RKO (cell line): ENCODE measurements around the gene METAP1D.
"Not testable (repeated sequence)": the region's sequence is repeated elsewhere in the genome, so short reads cannot be mapped to it uniquely, and the experiment has no call there.

ENCODE experiments used
- DNase-seq: peaks from one replicate; pipeline ENCODE4 v3.0.0-alpha.2; 2016; ENCODE audit warnings: low spot score

METAP1D gene

GRCh38 chr2:171997031-171997430, 2.7 kb upstream of the METAP1D start:
- DNase-seq = not testable (repeated sequence)

- DNase-seq = peak; percentile 23
Observed at GRCh38 chr2:171999161-171999560, 592 bp upstream of the METAP1D start.

- DNase-seq = peak; percentile 68
Observed at GRCh38 chr2:172000696-172001361, 1.1 kb downstream of the METAP1D start.

- no peak for DNase-seq
Observed at GRCh38 chr2:172007372-172007771, 7.6 kb downstream of the METAP1D start.

- DNase-seq = no peak
Observed at GRCh38 chr2:172009823-172010222, 10.1 kb downstream of the METAP1D start.

GRCh38 chr2:172011812-172012575, 12.2 kb downstream of the METAP1D start:
- no peak for DNase-seq

GRCh38 chr2:172012677-172013391, 13.1 kb downstream of the METAP1D start:
- DNase-seq = no peak

- no peak for DNase-seq
Observed at GRCh38 chr2:172013396-172013795, 13.6 kb downstream of the METAP1D start.

- no peak for DNase-seq
Observed at GRCh38 chr2:172021074-172021931, 21.6 kb downstream of the METAP1D start.

GRCh38 chr2:172021955-172022354, 22.2 kb downstream of the METAP1D start:
- DNase-seq = no peak

GRCh38 chr2:172031536-172031935, 31.8 kb downstream of the METAP1D start:
- DNase-seq = no peak

- DNase-seq = no peak
Observed at GRCh38 chr2:172038121-172038520, 38.4 kb downstream of the METAP1D start.

- DNase-seq = peak; percentile 21
Observed at GRCh38 chr2:172038604-172039003, 38.9 kb downstream of the METAP1D start.

- DNase-seq = no peak
Observed at GRCh38 chr2:172039011-172039704, 39.4 kb downstream of the METAP1D start.

- no peak for DNase-seq
Observed at GRCh38 chr2:172040311-172040710, 40.6 kb downstream of the METAP1D start.

- peak; percentile 4 for DNase-seq
Observed at GRCh38 chr2:172046080-172046678, 46.4 kb downstream of the METAP1D start.

GRCh38 chr2:172046866-172047565, 47.3 kb downstream of the METAP1D start:
- no peak for DNase-seq

GRCh38 chr2:172047566-172048507, 48.1 kb downstream of the METAP1D start:
- DNase-seq = no peak
